ENCODE results near the gene FAM76A. TPM values are rescaled to one million over a fixed set of nuclear protein-coding genes. Genes with fewer than 3 reads are reported as not detected.
"Not testable (repeated sequence)": the region's sequence is repeated elsewhere in the genome, so short reads cannot be mapped to it uniquely, and the experiment has no call there.

FAM76A gene
- 5.6 and 7.9 TPM in 2 replicates for total RNA-seq (2014; rRNA removed; shearing (Covaris generic))
- 5.8 and 9.3 TPM in 2 replicates for polyA plus RNA-seq (2014; cell fraction: nucleus; rRNA removed)

DNA sequence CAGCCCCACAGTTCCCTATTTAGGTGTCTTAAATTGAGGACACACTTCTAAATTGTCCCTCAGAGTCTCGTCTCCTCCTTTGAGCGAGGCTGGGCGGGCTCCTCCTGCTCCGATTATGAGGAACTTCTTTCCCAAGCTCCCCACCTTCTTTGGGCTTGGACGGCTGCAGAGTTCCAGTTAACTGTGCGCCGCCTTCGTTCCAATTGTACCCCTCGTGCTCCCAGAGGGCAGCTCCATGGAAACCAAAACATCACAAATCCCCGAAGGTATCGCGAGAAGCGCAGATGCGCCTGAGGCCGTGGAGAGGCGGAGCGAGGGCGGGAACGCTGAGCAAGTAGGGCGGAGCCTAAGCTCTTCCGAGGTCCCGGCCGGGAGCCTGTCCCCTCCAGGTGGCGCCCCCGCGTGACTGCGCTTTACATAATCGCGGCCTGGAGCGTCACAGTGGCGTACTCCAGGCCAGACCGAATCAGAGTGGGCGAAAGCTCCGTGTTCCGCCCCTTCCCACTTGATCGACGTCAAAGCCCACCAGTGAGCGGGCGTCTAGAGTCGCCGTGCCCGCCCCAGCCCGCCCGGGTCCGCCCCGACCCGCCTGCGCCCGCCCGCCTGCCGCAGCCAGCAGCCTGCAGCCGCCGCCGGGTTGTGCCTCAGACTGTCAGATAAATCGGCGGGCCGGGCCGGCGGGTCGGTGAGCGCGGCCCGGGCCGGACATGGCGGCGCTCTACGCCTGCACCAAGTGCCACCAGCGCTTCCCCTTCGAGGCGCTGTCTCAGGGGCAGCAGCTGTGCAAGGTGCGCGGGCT is at the start of gene FAM76A:
Gene FAM76A (plus strand): TSS at position 588 of the 799 bp plus-strand sequence. CDS start 120 bp downstream, at position 708.
- DNase-seq (ENCODE audit: extremely low read depth, low read depth) = peak; percentile 97

DNA sequence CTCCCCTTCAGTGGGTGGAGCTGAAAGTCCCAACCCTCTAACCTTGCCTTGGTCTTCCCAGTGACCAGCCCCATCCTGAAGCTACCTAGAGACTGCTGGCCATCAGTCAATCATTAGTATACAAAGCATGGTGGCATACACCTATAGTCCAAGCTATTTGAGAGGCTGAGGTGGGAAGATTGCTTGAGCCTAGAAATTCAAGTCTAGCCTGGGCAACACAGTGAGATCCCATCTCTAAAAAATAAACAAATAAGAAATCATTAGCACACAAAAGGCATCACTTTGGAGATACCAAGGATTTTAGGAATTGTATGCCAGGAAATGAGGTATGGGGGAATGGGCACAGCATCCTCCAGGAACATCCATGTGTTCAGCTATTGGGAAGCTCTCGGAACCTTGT is 49.4 kb upstream of the FAM76A start:
- no peak for DNase-seq (ENCODE audit: extremely low read depth, low read depth)

DNA sequence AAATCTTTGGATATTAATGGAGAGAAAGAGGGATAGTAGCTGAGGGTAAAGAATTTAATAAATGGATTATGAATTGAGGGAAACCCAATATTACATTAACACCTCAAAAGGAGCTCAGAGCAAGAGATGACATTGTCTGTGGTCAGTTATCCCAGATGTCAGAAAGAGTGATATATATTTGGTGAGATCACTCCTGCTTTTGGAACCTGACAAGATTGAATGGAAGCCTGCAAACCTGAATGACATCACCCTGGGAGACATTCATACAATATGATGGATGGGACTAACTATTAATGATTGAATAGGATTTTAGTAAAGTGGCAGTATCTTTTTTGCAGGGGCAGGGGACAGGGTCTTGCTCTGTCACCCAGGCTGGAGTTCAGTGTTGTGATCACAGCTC is 47.0 kb upstream of the FAM76A start:
- DNase-seq (ENCODE audit: extremely low read depth, low read depth) = no peak

DNA sequence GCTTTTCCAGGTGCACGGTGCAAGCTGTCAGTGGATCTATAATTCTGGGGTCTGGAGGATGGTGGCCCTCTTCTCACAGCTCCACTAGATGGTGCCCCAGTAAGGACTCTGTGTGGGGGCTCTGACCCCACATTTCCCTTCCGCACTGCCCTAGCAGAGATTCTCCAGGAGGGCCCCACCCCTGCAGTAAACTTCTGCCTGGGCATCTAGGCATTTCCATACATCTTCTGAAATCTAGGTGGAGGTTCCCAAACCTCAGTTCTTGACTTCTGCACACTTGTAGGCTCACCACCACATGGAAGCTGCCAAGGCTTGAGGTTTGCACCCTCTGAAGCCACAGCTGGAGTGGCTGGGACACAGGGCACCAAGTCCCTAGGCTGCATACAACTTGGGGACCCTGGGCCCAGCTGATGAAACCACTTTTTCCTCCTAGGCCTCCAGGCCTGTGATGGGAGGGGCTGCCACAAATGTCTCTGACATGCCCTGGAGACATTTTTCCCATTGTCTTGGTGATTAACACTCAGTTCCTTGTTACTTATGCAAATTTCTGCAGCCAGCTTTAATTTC is 45.5 kb upstream of the FAM76A start:
- not testable (repeated sequence) for DNase-seq (ENCODE audit: extremely low read depth, low read depth)

DNA sequence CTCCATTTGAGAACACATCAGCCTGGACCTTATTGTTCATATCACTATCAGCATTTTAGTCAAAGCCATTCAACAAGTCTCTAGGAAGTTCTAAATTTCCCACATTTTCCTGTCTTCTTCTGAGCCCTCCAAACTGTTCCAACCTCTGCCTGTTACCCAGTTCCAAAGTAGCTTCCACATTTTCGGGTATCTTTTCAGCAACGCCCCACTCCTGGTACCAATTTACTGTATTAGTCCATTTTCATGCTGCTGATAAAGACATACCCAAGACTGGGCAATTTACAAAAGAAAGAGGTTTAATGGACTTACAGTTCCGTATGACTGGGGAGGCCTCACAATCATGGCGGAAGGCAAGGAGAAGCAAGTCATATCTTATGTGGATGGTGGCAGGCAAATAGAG is 44.2 kb upstream of the FAM76A start:
- DNase-seq (ENCODE audit: extremely low read depth, low read depth) = not testable (repeated sequence)

DNA sequence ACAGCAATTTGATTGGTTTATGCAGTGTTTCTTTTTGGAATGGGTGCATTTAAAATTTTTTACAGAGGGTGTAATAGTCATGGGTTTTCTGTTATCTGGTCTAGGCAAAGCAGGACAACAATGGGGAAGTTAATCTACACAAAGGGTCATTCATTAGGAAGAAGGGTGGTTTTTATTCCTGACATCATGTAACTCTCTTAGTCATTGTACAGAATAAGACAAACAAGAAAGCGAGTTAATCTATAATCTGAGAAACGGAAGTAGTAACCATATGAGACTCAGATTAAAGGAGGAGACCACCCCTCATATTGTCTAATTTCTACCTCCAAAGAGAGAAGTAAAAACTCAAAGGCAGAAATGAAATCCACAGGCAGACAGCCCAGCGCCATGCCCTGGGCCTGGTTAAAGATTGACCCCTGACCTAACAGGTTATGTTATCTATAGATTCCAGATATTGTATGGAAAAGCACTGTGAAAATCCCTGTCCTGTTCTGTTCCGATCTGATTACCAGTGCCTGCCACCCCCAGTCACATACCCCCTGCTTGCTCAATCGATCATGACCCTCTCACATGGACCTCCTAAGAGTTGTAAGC is 43.3 kb upstream of the FAM76A start:
- DNase-seq (ENCODE audit: extremely low read depth, low read depth) = no peak

DNA sequence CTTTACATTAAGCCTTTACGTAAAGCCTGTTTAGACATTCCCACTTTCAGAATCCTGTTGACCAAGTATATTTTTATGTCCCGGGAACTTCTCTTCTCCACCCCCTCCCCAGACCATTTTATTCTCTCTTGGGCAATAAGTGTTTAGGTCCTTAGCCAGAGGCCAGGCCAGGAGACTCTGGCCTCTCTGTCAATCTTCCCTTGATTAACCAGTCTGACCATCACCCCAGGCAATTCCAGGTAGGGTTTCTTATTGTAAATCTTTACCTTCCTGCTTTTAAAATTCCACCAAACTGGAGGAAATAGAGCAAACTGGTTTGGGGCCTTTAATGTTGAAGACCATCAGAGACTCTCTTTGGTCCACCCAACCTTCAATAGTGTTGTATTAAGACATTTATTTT is 41.6 kb upstream of the FAM76A start:
- DNase-seq (ENCODE audit: extremely low read depth, low read depth) = no peak

DNA sequence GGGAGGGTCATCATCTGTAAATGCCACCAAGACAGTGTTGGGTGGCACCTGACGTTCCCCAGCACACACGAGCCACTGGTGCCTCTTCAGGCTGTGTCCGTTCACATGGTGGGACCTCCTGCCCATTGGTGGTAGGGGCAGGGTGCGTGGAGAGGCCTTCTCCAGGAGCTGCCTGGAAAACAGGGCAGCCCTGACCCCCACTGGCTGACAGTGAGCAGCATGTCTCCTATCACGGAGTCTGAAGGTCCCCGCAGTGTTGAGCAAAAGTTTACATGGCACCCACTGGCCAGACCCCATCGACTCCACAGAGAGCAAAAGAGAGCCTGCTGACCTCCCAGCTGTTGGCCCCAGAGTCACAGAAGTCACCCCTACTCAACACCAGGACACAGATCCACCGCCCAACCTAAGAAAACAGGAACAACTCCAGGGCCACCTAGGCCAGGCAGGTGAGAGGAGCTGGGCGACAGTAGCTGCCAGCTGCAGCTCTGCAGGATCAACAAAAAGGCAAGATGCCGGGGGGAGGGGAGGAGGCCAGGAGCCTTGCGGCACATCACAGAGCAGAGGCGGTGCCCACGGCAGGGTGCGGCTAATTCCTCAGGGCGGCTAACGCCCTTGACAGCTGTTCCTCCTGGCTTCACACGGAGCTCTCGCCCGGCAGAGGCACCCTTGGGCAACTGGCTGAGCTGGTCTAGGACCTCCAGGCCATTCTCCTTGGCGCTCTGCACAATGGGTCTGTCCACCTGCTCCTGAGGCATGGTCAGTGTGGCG is 39.4 kb upstream of the FAM76A start:
- no peak for DNase-seq (ENCODE audit: extremely low read depth, low read depth)

DNA sequence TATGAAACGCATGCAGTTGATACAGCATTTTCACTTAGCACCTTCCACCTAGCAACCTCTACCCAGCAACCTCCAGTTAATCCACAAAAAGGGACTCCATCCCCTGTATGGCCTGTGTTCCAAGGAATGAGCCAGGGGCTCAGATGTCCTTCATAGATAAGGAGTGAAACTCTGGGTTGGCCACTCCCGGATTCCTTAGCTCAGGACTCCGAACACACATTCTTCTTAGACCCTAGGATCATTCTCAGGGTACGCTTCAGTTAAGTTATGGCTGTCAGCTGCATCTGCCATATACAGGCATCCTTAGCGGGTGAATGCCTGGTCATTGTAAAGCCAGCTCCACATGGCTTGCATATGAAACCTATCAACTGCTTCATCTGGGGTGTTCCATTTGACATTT is 37.9 kb upstream of the FAM76A start:
- DNase-seq (ENCODE audit: extremely low read depth, low read depth) = no peak

DNA sequence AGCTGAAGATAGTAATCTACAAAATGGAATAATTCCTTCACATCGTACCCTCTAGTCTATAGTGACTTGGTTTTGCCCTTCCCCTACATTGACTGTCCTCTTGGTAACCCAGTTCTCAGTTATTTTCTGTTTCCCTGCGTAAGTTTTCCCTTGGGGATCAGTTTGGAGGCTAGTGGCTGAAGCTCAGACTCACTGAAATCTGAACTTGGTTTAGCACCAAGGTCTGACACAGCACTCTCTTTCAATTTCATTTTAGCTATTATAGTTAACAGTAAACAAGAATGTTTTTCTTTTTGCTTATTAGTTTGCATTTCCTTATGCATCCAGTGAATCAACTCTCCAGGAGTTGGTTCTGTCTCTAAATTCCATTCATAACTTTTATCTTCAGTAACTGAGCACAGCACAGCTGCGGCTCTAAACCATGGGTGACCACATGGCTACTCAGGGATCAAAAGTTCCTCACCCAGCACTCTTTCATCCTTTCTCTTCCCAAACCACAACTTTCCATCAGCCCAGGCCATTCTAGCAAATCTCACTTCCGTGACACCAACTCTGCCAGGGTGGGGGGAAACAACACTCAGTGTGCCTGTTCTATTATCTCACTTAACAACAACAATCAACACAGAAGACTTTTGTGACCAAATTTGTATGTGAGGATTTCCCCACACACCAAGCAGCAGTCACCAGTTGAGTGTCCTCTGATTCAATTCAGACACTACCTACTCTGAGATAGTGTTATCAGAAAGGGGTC is 36.2 kb upstream of the FAM76A start:
- DNase-seq (ENCODE audit: extremely low read depth, low read depth) = no peak

DNA sequence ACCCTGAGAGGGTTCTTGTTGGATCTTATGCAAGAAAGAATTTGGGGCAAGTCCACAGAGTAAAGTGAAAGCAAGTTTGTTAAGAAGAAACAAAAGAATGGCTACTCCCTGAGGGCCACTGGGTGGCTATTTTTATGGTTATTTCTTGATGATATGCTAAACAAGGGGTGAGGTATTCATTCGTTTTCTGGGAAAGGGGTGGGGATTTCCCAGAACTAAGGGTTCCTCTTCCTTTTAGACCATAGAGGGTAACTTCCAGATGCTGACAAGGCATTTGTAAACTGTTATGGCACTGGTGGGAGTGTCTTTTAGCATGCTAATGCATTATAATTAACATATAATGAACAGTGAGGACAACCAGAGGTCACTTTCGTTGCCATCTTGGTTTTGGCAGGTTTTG is 35.6 kb upstream of the FAM76A start:
- no peak for DNase-seq (ENCODE audit: extremely low read depth, low read depth)

DNA sequence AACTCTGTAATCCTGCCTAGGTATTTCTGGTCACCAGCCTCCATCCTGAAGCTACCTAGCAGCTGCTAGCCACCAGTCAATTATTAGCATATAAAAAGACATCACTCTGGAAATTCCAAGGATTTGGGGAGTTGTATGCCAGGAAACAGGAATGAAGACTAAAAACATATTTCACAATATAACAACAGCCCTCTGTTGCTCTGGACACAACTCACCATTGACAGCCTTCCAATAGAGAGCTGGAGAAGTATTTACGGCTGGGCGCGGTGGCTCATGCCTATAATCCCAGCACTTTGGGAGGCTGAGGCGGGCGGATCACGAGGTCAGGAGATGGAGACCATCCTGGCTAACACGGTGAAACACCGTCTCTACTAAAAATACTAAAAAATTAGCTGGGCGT is 28.9 kb upstream of the FAM76A start:
- DNase-seq (ENCODE audit: extremely low read depth, low read depth) = not testable (repeated sequence)

DNA sequence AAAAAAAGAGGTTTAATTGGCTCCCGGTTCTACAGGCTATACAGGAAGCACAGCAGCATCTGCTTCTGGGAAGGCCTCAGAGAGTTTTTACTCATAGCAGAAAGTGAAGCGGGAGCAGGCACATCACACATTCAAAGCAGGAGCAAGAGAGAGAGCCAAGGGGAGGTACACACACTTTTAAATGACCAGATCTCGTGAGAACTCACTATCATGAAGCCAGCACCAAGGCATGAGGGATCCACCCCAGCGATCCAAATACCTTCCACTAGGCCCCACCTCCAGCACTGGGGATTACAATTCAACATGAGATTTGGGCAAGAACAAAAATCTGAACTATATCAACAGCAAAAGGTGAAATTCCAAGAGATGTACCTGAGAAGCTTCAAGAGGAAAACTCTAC is 20.8 kb upstream of the FAM76A start:
- DNase-seq (ENCODE audit: extremely low read depth, low read depth) = no peak

DNA sequence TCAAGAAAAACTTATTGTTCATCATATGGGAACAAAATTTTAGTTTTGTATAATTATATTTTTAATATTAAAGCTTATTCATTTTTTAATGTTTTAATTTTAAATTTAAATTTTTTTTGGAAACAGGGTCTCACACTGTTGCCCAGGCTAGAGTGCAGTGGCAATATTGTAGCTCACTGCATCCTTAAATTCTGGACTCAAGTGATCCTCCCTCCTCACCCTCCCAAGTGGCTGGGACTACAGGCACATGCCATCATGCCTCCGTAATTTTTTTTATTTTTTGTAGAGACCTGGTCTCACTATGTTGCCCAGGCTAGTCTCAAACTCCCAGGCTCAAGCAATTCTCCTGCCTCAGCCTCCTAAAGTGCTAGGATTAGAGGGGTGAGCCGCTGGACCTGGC is 20.2 kb upstream of the FAM76A start:
- DNase-seq (ENCODE audit: extremely low read depth, low read depth) = no peak

DNA sequence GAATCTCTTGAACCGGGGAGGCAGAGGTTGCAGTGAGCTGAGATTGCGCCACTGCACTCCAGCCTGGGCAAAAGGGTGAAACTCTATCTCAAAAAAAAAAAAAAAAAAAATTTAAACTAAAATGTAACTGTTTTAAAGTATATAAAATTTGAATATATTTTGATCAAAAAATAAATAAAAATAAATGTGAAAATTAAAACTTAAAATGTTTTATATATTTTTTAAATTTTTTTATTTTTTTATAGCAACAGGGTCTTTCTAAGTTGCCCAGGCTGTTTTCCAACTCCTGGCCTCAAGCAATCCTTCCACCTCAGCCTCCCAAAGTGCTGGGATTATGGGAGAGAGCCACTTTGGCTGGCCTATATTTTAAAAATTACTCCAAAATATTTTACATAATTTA is 15.2 kb upstream of the FAM76A start:
- DNase-seq (ENCODE audit: extremely low read depth, low read depth) = no peak

DNA sequence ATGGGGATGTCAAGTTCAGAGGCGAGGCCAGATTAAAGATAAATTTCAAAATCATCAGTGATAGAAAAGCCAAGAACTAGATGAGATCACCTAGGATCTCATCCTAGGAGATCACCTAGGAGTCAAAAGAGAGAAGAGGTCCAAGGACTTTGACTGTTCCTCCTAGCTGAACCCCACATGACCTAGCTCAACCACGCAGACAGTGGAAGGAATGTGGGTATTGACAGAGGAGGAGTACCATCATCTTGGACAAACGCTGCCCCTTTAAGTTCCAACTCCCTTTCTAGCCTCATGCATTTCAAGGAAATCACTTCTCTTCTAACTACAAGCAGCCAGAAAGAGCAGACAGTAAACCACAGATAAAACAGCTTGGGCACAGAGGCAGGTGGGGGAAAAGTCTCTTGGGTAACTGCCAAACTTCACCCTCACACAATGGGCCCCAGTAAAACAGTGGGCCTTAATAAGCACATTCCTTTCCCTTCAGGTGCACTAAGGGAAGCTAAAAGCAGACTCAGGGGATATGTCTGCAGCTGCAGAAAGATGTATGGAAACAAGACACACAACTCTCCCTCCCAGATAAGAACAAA is 12.5 kb upstream of the FAM76A start:
- DNase-seq (ENCODE audit: extremely low read depth, low read depth) = no peak

DNA sequence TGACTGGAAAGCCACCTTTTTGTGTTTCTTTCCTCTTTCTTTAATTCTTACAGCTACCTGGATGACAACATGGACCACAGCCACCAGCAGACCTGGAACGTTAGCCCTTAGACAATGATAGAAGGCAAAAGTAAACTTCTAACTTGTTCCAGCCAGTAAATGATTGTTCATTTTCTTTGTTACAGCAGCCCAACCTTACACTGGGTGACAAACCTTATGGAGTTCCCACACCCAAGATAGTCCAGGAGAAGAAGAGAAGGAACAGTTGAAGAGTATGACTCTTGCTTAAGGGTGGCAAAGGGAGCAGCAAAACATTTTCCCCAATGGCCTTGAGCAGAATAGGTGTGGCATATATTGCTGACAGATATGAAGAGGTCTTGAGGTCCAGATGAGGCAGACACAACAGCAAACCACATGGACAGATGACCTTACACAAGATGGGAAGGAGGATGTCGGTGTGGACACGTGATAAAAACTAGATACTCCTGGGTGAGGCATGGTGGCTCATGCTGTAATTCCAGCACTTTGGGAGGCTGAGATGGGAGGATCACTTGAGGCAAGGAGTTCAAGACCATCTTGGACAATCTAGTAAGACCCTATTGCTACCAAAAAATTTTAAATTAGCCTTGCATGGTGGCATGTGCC is 11.8 kb upstream of the FAM76A start:
- no peak for DNase-seq (ENCODE audit: extremely low read depth, low read depth)

DNA sequence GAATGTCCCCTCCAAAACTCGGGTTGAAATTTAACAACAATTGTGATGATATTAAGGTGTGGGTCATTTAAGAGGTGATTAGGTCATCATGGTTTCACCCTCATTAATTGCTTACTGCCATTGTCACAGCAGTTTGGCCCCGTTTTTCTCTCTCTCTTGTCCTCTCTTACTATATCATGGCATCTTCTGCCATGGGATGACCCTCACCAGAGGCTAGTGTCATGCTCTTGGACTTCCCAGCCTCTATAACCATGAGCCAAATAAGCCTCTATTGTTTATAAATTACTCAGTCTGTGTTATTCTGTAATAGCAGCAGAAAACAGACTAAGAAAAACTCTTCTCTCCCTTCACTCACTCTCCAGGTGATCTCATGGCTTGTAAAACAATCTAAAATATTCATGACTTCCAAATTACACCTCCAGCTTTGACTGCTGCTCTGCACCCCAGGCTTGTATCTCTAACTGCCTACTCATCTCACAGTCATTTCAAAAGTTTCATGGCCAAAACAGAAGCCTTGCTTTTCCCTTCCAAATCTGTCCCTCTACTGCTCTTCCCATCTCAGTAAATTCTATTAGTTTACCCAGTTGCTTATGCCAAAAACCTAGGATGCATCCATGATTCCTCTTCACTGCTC is 9.4 kb upstream of the FAM76A start:
- no peak for DNase-seq (ENCODE audit: extremely low read depth, low read depth)

All from NCI-H460 (cell line).